Kidney capillary endothelial cell (primary cell): ENCODE measurements around the gene KIDINS220.

Experiments
- DNase-seq: peaks from one replicate; pipeline ENCODE4 v3.0.0-alpha.2; 2018; ENCODE audit warnings: low spot score

The KIDINS220 gene

GRCh38 chr2:8851811-8852560 lies 14.6 kb upstream of the KIDINS220 start:
- DNase-seq: no peak

GRCh38 chr2:8850845-8851487 lies 13.6 kb upstream of the KIDINS220 start:
- DNase-seq: no peak

- DNase-seq: no peak
Observed at GRCh38 chr2:8849327-8849726, 11.9 kb upstream of the KIDINS220 start.

GRCh38 chr2:8848328-8849100 lies 11.1 kb upstream of the KIDINS220 start:
- no peak for DNase-seq

GRCh38 chr2:8847400-8847799 lies 10.0 kb upstream of the KIDINS220 start:
- no peak for DNase-seq

- DNase-seq: no peak
Observed at GRCh38 chr2:8841932-8842331, 4.5 kb upstream of the KIDINS220 start.

- no peak for DNase-seq
Observed at GRCh38 chr2:8840475-8841091, 3.2 kb upstream of the KIDINS220 start.

GRCh38 chr2:8839189-8839965 lies 2.0 kb upstream of the KIDINS220 start:
- DNase-seq: no peak

- no peak for DNase-seq
Observed at GRCh38 chr2:8837795-8838140, 355 bp upstream of the KIDINS220 start.

GRCh38 chr2:8835279-8835678 lies 2.1 kb downstream of the KIDINS220 start:
- DNase-seq: no peak

- no peak for DNase-seq
Observed at GRCh38 chr2:8833853-8834252, 3.6 kb downstream of the KIDINS220 start.

- no peak for DNase-seq
Observed at GRCh38 chr2:8831516-8831915, 5.9 kb downstream of the KIDINS220 start.

GRCh38 chr2:8827729-8828128 lies 9.7 kb downstream of the KIDINS220 start:
- DNase-seq: no peak

GRCh38 chr2:8822218-8822617 lies 15.2 kb downstream of the KIDINS220 start:
- no peak for DNase-seq

GRCh38 chr2:8821276-8822217 lies 15.9 kb downstream of the KIDINS220 start:
- no peak for DNase-seq

GRCh38 chr2:8819948-8820347 lies 17.5 kb downstream of the KIDINS220 start:
- DNase-seq: no peak

- DNase-seq: no peak
Observed at GRCh38 chr2:8819194-8819593, 18.2 kb downstream of the KIDINS220 start.

GRCh38 chr2:8817221-8817620 lies 20.2 kb downstream of the KIDINS220 start:
- no peak for DNase-seq

GRCh38 chr2:8806885-8807704 lies 30.3 kb downstream of the KIDINS220 start:
- DNase-seq: no peak
